Heart right ventricle (tissue), 16 donors: ENCODE results near the gene HDDC3. TPM values are rescaled to one million over a fixed set of nuclear protein-coding genes. Genes with fewer than 3 reads are reported as not detected.
A peak's percentile ranks its signal among the peaks of the same experiment; 100 is the strongest.

ENCODE experiments used
- ATAC-seq, 8 donors: fragments of 200-7000 bp; cut with Tn5 transposase; one replicate each; pipeline ENCODE4 v1.9.1; 2020; ENCODE audit warnings: mild to moderate bottlenecking in 8 of 8, moderate library complexity in 8 of 8, moderate number of reproducible peaks in 1 of 8
- DNase-seq, 2 donors: peaks; one replicate each; pipeline ENCODE4 v3.0.0-alpha.2; 2020
- H3K27ac ChIP-seq, 10 donors: fragments of 200-600 bp; sonication (generic) in 2 of 10; one replicate each; pipeline versions ENCODE4 v1.5.0 to v1.8.0; 2020 to 2022; ENCODE audit warnings: mild to moderate bottlenecking in 3 of 10
- H3K27me3 ChIP-seq, 7 donors: fragments of 200-600 bp; one replicate each; pipeline ENCODE4 v1.8.0; 2021 to 2022; ENCODE audit warnings: mild to moderate bottlenecking in 2 of 7
- H3K36me3 ChIP-seq, 9 donors: fragments of 200-600 bp; sonication (generic) in 1 of 9; one replicate each; pipeline versions ENCODE4 v1.5.0 to v1.8.0; 2020 to 2022; ENCODE audit warnings: mild to moderate bottlenecking in 2 of 9
- H3K4me1 ChIP-seq, 9 donors: fragments of 200-600 bp; sonication (generic) in 1 of 9; one replicate each; pipeline versions ENCODE4 v1.5.0 to v1.8.0; 2020 to 2022; ENCODE audit warnings: mild to moderate bottlenecking in 4 of 9
- H3K4me3 ChIP-seq, 10 donors: fragments of 200-600 bp; sonication (generic) in 2 of 10; one replicate each; pipeline versions ENCODE4 v1.5.0 to v1.8.0; 2020 to 2022; ENCODE audit warnings: mild to moderate bottlenecking in 7 of 10, moderate library complexity in 2 of 10
- H3K9me3 ChIP-seq, 11 donors: fragments of 200-600 bp in 10 of 11; sonication (generic) in 2 of 11; one replicate each; pipeline versions ENCODE4 v1.5.0 to v1.8.0; 2013 to 2022; ENCODE audit warnings: mild to moderate bottlenecking in 2 of 11, control low read depth in 1 of 11, moderate library complexity in 1 of 11
- CTCF ChIP-seq, 9 donors: fragments of 200-600 bp; sonication (generic) in 2 of 9; IDR thresholded peaks; one replicate each; pipeline versions ENCODE4 v1.5.0 to v1.8.0; 2021 to 2022; ENCODE audit warnings: antibody characterized with exemption in 9 of 9, mild to moderate bottlenecking in 5 of 9, moderate library complexity in 1 of 9
- WGBS, 2 donors: extraction: QIAGEN DNeasy Blood & Tissue Kit; methylation state at CpG; one replicate each; pipeline ENCODE4 v1.1.7; 2013; ENCODE audit warnings: inconsistent platforms in 1 of 2; 5-methylcytosine and 5-hydroxymethylcytosine counted together
- intact Hi-C, 10 donors: fragments of 100-400 bp; cut with DNase I; formaldehyde crosslinking; loops; one replicate each; pipeline versions ENCODE4 v1.11.1 to v1.14.2; 2022
- polyA plus RNA-seq, 2 donors: library from polyadenylated mRNA; stranded (reverse); fragments of 200-250 nt; gene quantifications; one replicate each; pipeline ENCODE4 v1.2.3, GENCODE V29; 2013
- total RNA-seq, 10 donors: library from RNA; stranded (reverse); fragmentation: NEBNext Ultra II Directional in 3 of 10; extraction: Animal tissue kit (Norgen Biotek cat#: 25700) in 3 of 10; gene quantifications; one replicate each; pipeline versions ENCODE4 v1.2.1 to v1.2.4, GENCODE V29; 2021 to 2023
- donor health status: Arrhythmogenic right ventricular cardiomyopathy.
- donor health status: ischemic (EF 13 %, LVEDD 7.1; RV severe dilation, severe dysfunction).
- donor health status: healthy with polysubstance abuse.
- donor health status: DM: no; HTN: yes; CAD: no.
- donor health status: DM: no; HTN: no; CAD: no.
- donor health status: ischemic (EF 25% LVEDD 6.9; RV normal size, moderate dysfunction).
- donor health status: ischemic (EF 25% LVEDD 5.7; RV mildly dilated, moderate dysfunction).
- donor health status: healthy.
- donor health status: DM: yes; HTN: yes; CAD: no.
- donor health status: Ischemic cardiomyopathy.
- donor health status: ischemic (EF 35%, LVEDD 5.7; RV mildly dilated, moderate dysfunction).
- donor health status: nonischemic (EF 11% LVEDD 7.7; RV severe dilation, severe dysfunction).
- donor health status: DM: yes; HTN: yes; CAD: no.
- donor health status: PGD.
- donor health status: ischemic (EF 29% LVEDD 5.4; RV normal size, mild dysfunction).
- donor health status: nonischemic (EF 23%, LVEDD 6.1; RV moderate dilation, normal function).

Gene HDDC3
- total and polyA plus RNA-seq, 12 donors: 10.7 to 18.2 (median 14.7) TPM

DNA sequence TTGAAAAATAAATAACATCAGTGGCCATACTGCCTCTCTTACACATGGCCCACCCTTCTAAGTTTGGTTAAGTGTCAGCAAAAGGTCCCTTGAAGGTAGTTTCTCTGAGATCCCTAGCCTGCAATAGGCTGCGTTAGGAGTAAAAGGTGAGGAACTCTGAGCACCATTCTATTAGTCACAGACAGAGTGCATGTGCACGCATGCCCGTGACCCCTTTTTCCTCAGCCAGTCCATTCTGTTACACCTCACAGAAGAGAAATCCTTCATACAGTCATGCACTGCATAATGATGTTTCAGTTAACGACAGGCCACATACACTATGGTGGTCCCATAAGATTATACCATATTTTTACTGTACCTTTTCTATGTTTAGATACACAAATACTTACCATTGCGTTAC lies 34.9 kb upstream of the HDDC3 start:
- Histone ChIP-seq H3K4me1 (no peaks in the 10 kb centered on the region), H3K36me3 (peaks cover 0 to 89% (median 0%) of the 10 kb centered on the region in 9 donors), H3K27ac (no peak overlapping the region), H3K27me3 (no peaks in the 10 kb centered on the region), H3K4me3 (no peak overlapping the region), H3K9me3 (no peaks in the 10 kb centered on the region)
- WGBS, 2 donors: 81 to 93% methylated on average over 5 of the region's 5 CpGs
- ATAC-seq (no peak), DNase-seq (no peak)
- no peak for TF ChIP-seq CTCF (IDR thresholded peaks at IDR 0.05)
- intact Hi-C loops: loop anchor here in 2 of 10 donors (10.0 kb wide), 2 partner anchors 58 to 68 kb away; partner anchors contain the start of gene VPS33B (in 1 of the 2)

DNA sequence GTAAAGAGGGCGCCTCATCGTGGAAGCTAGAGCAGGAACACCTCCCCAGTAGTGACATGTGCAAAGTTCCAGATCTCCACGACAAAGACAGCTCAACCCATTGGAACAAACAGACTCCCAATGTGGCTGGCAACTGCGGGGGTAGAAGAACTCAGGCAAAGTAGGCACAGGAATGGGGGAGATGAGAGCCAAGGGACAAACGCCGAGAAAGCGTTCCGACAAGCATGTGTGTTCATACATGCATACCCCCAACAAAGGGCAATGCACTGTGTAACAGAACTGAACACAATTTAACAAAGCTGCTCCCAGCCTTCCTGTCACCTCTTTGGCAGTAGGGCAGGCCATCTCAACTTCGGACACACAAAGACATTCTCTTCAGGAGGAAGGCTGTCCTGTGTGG lies 33.9 kb upstream of the HDDC3 start:
- DNase-seq (no peak), ATAC-seq (no peak)
- H3K4me3 ChIP-seq: no peak overlapping the region
- H3K9me3 ChIP-seq: no peaks in the 10 kb centered on the region
- WGBS, 2 donors: 85 to 91% methylated on average over 9 of the region's 9 CpGs
- H3K27ac ChIP-seq: no peak overlapping the region
- H3K4me1 ChIP-seq: peaks cover 0 to 2% (median 0%) of the 10 kb centered on the region in 9 donors
- no peaks in the 10 kb centered on the region for H3K27me3 ChIP-seq
- no peak for TF ChIP-seq CTCF (IDR thresholded peaks at IDR 0.05)
- H3K36me3 ChIP-seq: peaks cover 0 to 97% (median 6%) of the 10 kb centered on the region in 9 donors
- intact Hi-C loops: loop anchor here in 2 of 10 donors (10.0 kb wide), 2 partner anchors 59 to 69 kb away; partner anchors contain the start of gene VPS33B (in 1 of the 2)

GRCh38 chr15:90962021-90962420 lies 29.7 kb upstream of the HDDC3 start:
- DNase-seq (no peak), ATAC-seq (no peak)
- no peak for TF ChIP-seq CTCF (IDR thresholded peaks at IDR 0.05)
- no peaks in the 10 kb centered on the region for H3K27me3 ChIP-seq
- H3K4me1 ChIP-seq: peaks cover 0 to 38% (median 21%) of the 10 kb centered on the region in 9 donors
- 86 to 93% methylated on average over 4 of the region's 4 CpGs for WGBS, 2 donors
- no peaks in the 10 kb centered on the region for H3K9me3 ChIP-seq
- peaks cover 0 to 72% (median 6%) of the 10 kb centered on the region in 9 donors for H3K36me3 ChIP-seq
- intact Hi-C loops: loop anchor here in 2 of 10 donors (10.0 kb wide), 2 partner anchors 63 to 73 kb away; partner anchors contain the start of gene VPS33B (in 1 of the 2)
- H3K27ac ChIP-seq: no peak overlapping the region
- H3K4me3 ChIP-seq: no peak overlapping the region

GRCh38 chr15:90960298-90961091 lies 28.1 kb upstream of the HDDC3 start:
- WGBS, 2 donors: 73 to 74% methylated on average over 20 of the region's 20 CpGs
- Histone ChIP-seq H3K9me3 (no peaks in the 10 kb centered on the region), H3K27ac (peak overlapping the region in 6 of 10 donors; percentile 18 to 62 (median 44)), H3K27me3 (no peaks in the 10 kb centered on the region), H3K36me3 (peaks cover 0 to 56% (median 6%) of the 10 kb centered on the region in 9 donors), H3K4me1 (peaks cover 0 to 52% (median 29%) of the 10 kb centered on the region in 9 donors), H3K4me3 (no peak overlapping the region)
- peak in 1 of 8 donors; percentile 2 for ATAC-seq
- DNase-seq: no peak
- TF ChIP-seq CTCF (IDR thresholded peaks at IDR 0.05): no peak
- intact Hi-C loops: loop anchor here in 2 of 10 donors (10.0 kb wide), 2 partner anchors 64 to 74 kb away; partner anchors contain the start of gene VPS33B (in 1 of the 2)
